ENCODE data around the gene NUSAP1. TPM values are rescaled to one million over a fixed set of nuclear protein-coding genes. Genes with fewer than 3 reads are reported as not detected.
A peak's percentile ranks its signal among the peaks of the same experiment; 100 is the strongest.

NUSAP1 gene
- total and polyA plus RNA-seq, 10 of the 15 experiments (the other 5 are each of a cell fraction or from before 2014, with no cell fraction given): 158 to 315 (median 229) TPM

DNA sequence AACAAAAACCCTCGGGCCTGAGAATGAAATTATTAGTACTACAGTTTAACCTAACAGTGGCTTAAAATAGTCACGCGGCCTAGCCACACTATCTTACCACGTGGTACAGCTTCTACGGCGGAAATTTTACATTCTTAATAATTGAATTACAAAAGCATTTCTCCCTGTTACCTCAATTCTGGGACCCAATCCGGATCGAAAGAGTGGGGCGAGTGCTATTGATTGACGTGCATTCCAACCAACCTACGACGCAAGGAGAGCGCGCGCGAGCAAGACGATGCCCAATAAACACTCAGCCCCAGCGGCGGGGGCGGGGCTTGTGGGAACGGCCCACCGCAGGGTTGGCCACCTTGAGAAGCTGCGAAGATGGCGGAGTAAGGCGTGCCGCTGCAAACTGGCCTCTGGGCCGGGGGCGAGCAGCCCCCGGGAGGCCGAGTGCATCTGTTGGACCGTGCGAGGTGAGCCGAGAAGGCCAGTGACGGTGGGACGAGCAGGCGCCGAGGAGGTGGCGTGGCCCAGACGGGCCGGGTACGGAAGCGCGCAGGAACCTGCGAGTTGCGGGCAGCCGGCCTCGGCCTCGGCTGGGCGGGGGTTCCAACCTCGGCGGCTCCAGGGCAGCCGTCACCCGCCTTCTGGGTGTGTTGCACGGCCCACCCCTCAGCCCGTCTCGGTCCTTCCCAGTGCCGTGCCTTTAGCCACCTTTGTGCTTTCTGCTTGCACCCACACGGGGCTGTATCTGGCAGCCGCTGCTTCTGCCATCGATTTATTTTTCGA lies 48.8 kb upstream of the NUSAP1 start (continued):
- TF ChIP-seq PKNOX1 (IDR thresholded peaks at IDR 0.05) (peak; percentile 100), RELA (IDR thresholded peaks at IDR 0.05; ENCODE audit: borderline replicate concordance, partially characterized antibody) (peak; percentile 27), ELK1 (IDR thresholded peaks at IDR 0.05; ENCODE audit: low read depth, low read length) (no peak), NFYA (IDR thresholded peaks at IDR 0.05; ENCODE audit: borderline replicate concordance, low read depth, low read length) (peak; percentile 80), NFXL1 (IDR thresholded peaks at IDR 0.05; ENCODE audit: borderline replicate concordance) (no peak), ZNF622 (IDR thresholded peaks at IDR 0.05) (no peak), SMAD5 (IDR thresholded peaks at IDR 0.05; ENCODE audit: low read depth) (peak; percentile 62; the same call in 1 of the 2 replicates), CEBPZ (IDR thresholded peaks at IDR 0.05; ENCODE audit: low read depth, low read length) (peak; percentile 76), CHD1 (IDR thresholded peaks at IDR 0.05; ENCODE audit: low read depth, low read length) (no peak), POLR2AphosphoS5 (IDR thresholded peaks at IDR 0.05; ENCODE audit: low read length) (peak; percentile 92), MXI1 (IDR thresholded peaks at IDR 0.05; ENCODE audit: low read depth, low read length) (0 out of 2 replicates have a peak, but pooled peaks have one; percentile 24), YBX1 (IDR thresholded peaks at IDR 0.05) (no peak), MYC (IDR thresholded peaks at IDR 0.05; ENCODE audit: insufficient read depth, insufficient read length, insufficient replicate concordance, low read length, severe bottlenecking) (peak; percentile 52), SMC3 (IDR thresholded peaks at IDR 0.05; ENCODE audit: borderline replicate concordance, low read length) (no peak), CUX1 (IDR thresholded peaks at IDR 0.05; ENCODE audit: insufficient replicate concordance, low read depth, low read length) (no peak), KLF5 (IDR thresholded peaks at IDR 0.05; ENCODE audit: partially characterized antibody) (peak; percentile 73)
- TF ChIP-seq, protein P1, sequence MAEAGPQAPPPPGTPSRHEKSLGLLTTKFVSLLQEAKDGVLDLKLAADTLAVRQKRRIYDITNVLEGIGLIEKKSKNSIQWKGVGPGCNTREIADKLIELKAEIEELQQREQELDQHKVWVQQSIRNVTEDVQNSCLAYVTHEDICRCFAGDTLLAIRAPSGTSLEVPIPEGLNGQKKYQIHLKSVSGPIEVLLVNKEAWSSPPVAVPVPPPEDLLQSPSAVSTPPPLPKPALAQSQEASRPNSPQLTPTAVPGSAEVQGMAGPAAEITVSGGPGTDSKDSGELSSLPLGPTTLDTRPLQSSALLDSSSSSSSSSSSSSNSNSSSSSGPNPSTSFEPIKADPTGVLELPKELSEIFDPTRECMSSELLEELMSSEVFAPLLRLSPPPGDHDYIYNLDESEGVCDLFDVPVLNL (IDR thresholded peaks at IDR 0.05; ENCODE audit: low read depth, low read length): peak; percentile 82

Data from GM12878 (cell line).